Measurements from ENCODE around the gene MIGA2. TPM values are rescaled to one million over a fixed set of nuclear protein-coding genes. Genes with fewer than 3 reads are reported as not detected.

The MIGA2 gene
- total RNA-seq, 1 donor from 2014 or later = 23.8 TPM

DNA sequence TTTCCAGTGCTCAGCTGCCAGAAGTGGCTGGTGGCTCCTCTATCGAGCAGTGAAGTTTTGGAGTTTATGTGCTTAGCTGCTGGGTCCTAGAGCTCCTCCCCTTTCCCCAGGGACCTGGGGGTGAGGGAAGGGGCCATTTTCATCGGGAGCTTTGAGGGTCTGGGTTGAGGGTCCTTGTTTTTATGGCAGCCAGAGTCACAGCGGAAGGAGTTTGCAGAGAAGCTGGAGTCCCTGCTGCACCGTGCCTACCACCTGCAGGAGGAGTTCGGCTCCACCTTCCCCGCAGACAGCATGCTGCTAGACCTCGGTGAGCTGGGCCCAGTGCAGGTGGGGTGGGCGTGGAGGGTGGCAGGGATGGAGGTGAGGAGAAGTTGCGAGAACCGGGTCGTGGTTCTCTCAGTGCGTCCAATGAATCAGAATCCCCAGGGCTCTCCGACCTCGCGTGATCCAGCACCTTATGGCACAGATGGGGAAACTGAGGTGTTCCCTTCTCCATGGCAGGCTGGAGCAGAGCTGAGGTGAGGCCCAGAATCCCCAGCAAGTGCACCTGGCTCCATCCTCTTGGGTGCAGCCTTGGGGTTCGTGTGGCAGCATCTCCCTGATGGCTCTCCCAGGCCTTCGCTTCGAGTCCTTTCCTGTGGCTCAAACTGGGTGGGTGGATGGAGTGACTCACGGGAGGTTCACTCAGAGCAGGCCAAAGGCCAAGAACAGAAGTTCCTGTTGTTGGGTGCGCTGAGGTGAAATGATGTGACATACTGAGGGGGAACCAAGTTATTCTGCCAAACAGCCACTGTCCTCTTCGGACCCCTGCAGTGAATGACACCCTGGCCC, 22.8 kb downstream of the MIGA2 start:
- Histone ChIP-seq H4K20me1 (ENCODE audit: insufficient read depth, low read length) (no peaks in the 10 kb centered on the region), H2AFZ (ENCODE audit: low read depth, low read length) (no peak overlapping the region), H3K79me2 (ENCODE audit: insufficient read depth, low read length) (no peaks in the 10 kb centered on the region), H3K27ac (ENCODE audit: low read depth, low read length) (no peak overlapping the region), H3K4me2 (ENCODE audit: low read length) (peak overlapping the region; percentile 55), H3K4me3 (ENCODE audit: insufficient read depth, low read depth, low read length) (no peak overlapping the region), H3K9ac (ENCODE audit: low read length) (no peak overlapping the region), H3K27me3 (ENCODE audit: insufficient read depth, low read length) (no peaks in the 10 kb centered on the region), H3K36me3 (ENCODE audit: insufficient read depth, low read length) (no peaks in the 10 kb centered on the region), H3K9me3 (ENCODE audit: insufficient read depth, low read depth, low read length) (no peaks in the 10 kb centered on the region), H3K4me1 (ENCODE audit: insufficient read depth, low read length) (peaks cover 12% of the 10 kb centered on the region)
- no peak overlapping the region for H3K4me3 Mint-ChIP-seq (ENCODE audit: unreplicated experiment)
- FAIRE-seq (no peak), DNase-seq (ENCODE audit: low read depth) (peak; percentile 33)
- TF ChIP-seq EZH2 (IDR thresholded peaks at IDR 0.05; ENCODE audit: insufficient read depth, low read length) = no peak
- TF ChIP-seq CTCF (IDR thresholded peaks at IDR 0.05; ENCODE audit: insufficient read depth, low read depth, low read length) = no peak
- H3K27ac Mint-ChIP-seq (ENCODE audit: unreplicated experiment) = peak overlapping the region; percentile 31
- H3K27me3 Mint-ChIP-seq (ENCODE audit: low read depth, unreplicated experiment) = no peaks in the 10 kb centered on the region
- H3K4me1 Mint-ChIP-seq (ENCODE audit: low read depth, unreplicated experiment) = no peaks in the 10 kb centered on the region
- peaks cover 10% of the 10 kb centered on the region for H3K36me3 Mint-ChIP-seq (ENCODE audit: low read depth, unreplicated experiment)
- H3K9me3 Mint-ChIP-seq (ENCODE audit: unreplicated experiment) = no peaks in the 10 kb centered on the region

DNA sequence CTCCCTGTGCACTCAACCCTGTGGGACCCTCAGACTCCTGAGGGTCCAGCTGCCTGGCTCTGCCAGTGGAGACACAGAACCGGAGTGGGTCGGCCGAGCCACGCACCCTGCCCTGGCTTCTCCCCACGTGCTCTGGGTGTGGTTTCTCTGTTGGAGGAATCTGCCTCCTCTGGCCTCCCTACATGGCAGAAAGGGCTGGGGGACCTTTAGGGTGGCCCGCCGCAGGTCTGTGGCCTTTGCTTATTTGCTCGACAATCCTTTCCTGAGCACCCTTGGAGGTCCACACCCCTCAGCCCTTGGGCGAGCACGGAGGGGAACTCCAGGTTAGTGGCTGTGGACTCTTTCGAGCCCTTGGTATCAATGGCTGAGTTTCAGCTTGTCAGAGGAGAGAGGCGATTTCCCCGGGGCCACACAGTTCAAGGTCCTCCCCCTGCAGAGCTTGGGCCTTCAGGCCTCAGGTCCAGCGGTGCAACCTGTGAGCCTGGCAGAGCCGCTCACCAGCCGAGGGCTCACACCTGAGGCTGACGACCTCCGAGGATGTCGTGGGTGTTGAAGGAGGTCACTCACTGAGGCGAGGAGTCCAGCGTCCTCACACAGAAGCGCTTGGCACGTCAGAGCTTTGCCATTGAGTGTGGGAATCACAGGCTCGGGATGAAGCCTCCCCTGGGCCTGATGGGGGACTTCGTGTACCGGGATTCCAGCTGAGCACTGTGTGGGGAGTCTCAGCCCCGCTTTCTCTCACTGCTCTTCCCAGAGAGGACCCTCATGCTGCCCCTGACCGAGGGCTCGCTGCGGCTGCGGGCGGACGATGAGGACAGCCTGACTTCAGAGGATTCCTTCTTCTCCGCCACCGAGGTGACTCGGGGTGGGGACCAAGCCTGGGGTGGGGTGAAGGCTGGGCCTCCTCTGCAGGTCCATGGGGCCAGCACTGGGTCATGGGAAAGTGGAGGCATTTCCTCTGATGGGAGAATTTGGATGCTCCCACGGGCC, 23.7 kb downstream of the MIGA2 start:
- no peak for FAIRE-seq
- Mint-ChIP-seq H3K9me3 (ENCODE audit: unreplicated experiment) (no peaks in the 10 kb centered on the region), H3K27ac (ENCODE audit: unreplicated experiment) (no peak overlapping the region), H3K4me3 (ENCODE audit: unreplicated experiment) (no peak overlapping the region), H3K27me3 (ENCODE audit: low read depth, unreplicated experiment) (no peaks in the 10 kb centered on the region), H3K4me1 (ENCODE audit: low read depth, unreplicated experiment) (no peaks in the 10 kb centered on the region), H3K36me3 (ENCODE audit: low read depth, unreplicated experiment) (peaks cover 12% of the 10 kb centered on the region)
- H4K20me1 ChIP-seq (ENCODE audit: insufficient read depth, low read length) = no peaks in the 10 kb centered on the region
- H3K4me2 ChIP-seq (ENCODE audit: low read length) = peak overlapping the region; percentile 55
- H3K9me3 ChIP-seq (ENCODE audit: insufficient read depth, low read depth, low read length) = no peaks in the 10 kb centered on the region
- no peaks in the 10 kb centered on the region for H3K79me2 ChIP-seq (ENCODE audit: insufficient read depth, low read length)
- H3K27ac ChIP-seq (ENCODE audit: low read depth, low read length) = no peak overlapping the region
- no peak for DNase-seq (ENCODE audit: low read depth)
- H3K4me3 ChIP-seq (ENCODE audit: insufficient read depth, low read depth, low read length) = no peak overlapping the region
- TF ChIP-seq CTCF (IDR thresholded peaks at IDR 0.05; ENCODE audit: insufficient read depth, low read depth, low read length) (no peak), EZH2 (IDR thresholded peaks at IDR 0.05; ENCODE audit: insufficient read depth, low read length) (no peak)
- H3K9ac ChIP-seq (ENCODE audit: low read length) = no peak overlapping the region
- no peaks in the 10 kb centered on the region for H3K27me3 ChIP-seq (ENCODE audit: insufficient read depth, low read length)
- peaks cover 3% of the 10 kb centered on the region for H3K36me3 ChIP-seq (ENCODE audit: insufficient read depth, low read length)
- no peak overlapping the region for H2AFZ ChIP-seq (ENCODE audit: low read depth, low read length)
- H3K4me1 ChIP-seq (ENCODE audit: insufficient read depth, low read length) = peaks cover 12% of the 10 kb centered on the region

Data from astrocyte (in vitro differentiated cells and primary cell).